ENCODE measurements around the gene INO80E. TPM values are rescaled to one million over a fixed set of nuclear protein-coding genes. Genes with fewer than 3 reads are reported as not detected.
A peak's percentile ranks its signal among the peaks of the same experiment; 100 is the strongest.
"Not testable (repeated sequence)": the region's sequence is repeated elsewhere in the genome, so short reads cannot be mapped to it uniquely, and the experiment has no call there.

INO80E gene
- total RNA-seq, 1 donor, result 14.5 TPM

- Histone ChIP-seq H3K4me3 (ENCODE audit: insufficient read depth, low read length) (peak overlapping the region; percentile 31), H3K79me2 (ENCODE audit: insufficient read depth, low read length) (no peaks in the 10 kb centered on the region), H3K36me3 (ENCODE audit: insufficient read depth, low read length) (no peaks in the 10 kb centered on the region), H3K9me3 (ENCODE audit: low read depth, low read length) (no peaks in the 10 kb centered on the region), H3K4me1 (ENCODE audit: insufficient read depth, low read length) (peaks cover 4% of the 10 kb centered on the region), H3K4me2 (ENCODE audit: insufficient read depth, low read length) (peak overlapping the region; percentile 75), H3K27me3 (ENCODE audit: insufficient read depth, low read length) (peaks cover 39% of the 10 kb centered on the region), H3K27ac (ENCODE audit: low read depth, low read length) (no peak overlapping the region), H2AFZ (ENCODE audit: low read length) (peak overlapping the region; percentile 42), H4K20me1 (ENCODE audit: insufficient read depth, low read length) (peaks cover 6% of the 10 kb centered on the region)
- TF ChIP-seq CTCF (IDR thresholded peaks at IDR 0.05; ENCODE audit: extremely low read depth, low read depth, low read length), result no peak
- peak; percentile 62 for DNase-seq (ENCODE audit: insufficient read length, low spot score, missing footprints)
Measured at GRCh38 chr16:30033270-30033669, 37.2 kb downstream of the INO80E start.

GRCh38 chr16:30040221-30040620, 44.2 kb downstream of the INO80E start:
- no peak for TF ChIP-seq CTCF (IDR thresholded peaks at IDR 0.05; ENCODE audit: extremely low read depth, low read depth, low read length)
- Histone ChIP-seq H3K4me1 (ENCODE audit: insufficient read depth, low read length) (no peaks in the 10 kb centered on the region), H3K4me3 (ENCODE audit: insufficient read depth, low read length) (no peak overlapping the region), H3K27ac (ENCODE audit: low read depth, low read length) (no peak overlapping the region), H3K79me2 (ENCODE audit: insufficient read depth, low read length) (no peaks in the 10 kb centered on the region), H4K20me1 (ENCODE audit: insufficient read depth, low read length) (no peaks in the 10 kb centered on the region), H3K9me3 (ENCODE audit: low read depth, low read length) (no peaks in the 10 kb centered on the region), H3K4me2 (ENCODE audit: insufficient read depth, low read length) (no peak overlapping the region), H3K27me3 (ENCODE audit: insufficient read depth, low read length) (peaks cover 5% of the 10 kb centered on the region), H2AFZ (ENCODE audit: low read length) (no peak overlapping the region), H3K36me3 (ENCODE audit: insufficient read depth, low read length) (no peaks in the 10 kb centered on the region)
- DNase-seq (ENCODE audit: insufficient read length, low spot score, missing footprints), result no peak

GRCh38 chr16:30040690-30041089, 44.6 kb downstream of the INO80E start:
- not testable (repeated sequence) for H3K79me2 ChIP-seq (ENCODE audit: insufficient read depth, low read length); H4K20me1 ChIP-seq (ENCODE audit: insufficient read depth, low read length); DNase-seq (ENCODE audit: insufficient read length, low spot score, missing footprints); H2AFZ ChIP-seq (ENCODE audit: low read length); H3K9me3 ChIP-seq (ENCODE audit: low read depth, low read length); H3K27ac ChIP-seq (ENCODE audit: low read depth, low read length); H3K4me3 ChIP-seq (ENCODE audit: insufficient read depth, low read length); H3K36me3 ChIP-seq (ENCODE audit: insufficient read depth, low read length); H3K4me2 ChIP-seq (ENCODE audit: insufficient read depth, low read length); H3K4me1 ChIP-seq (ENCODE audit: insufficient read depth, low read length); H3K27me3 ChIP-seq (ENCODE audit: insufficient read depth, low read length)

GRCh38 chr16:30041841-30042240, 45.8 kb downstream of the INO80E start:
- peak; percentile 59 for DNase-seq (ENCODE audit: insufficient read length, low spot score, missing footprints)
- H4K20me1 ChIP-seq (ENCODE audit: insufficient read depth, low read length), result no peaks in the 10 kb centered on the region
- H3K27me3 ChIP-seq (ENCODE audit: insufficient read depth, low read length), result no peaks in the 10 kb centered on the region
- no peak overlapping the region for H3K27ac ChIP-seq (ENCODE audit: low read depth, low read length)
- H3K4me3 ChIP-seq (ENCODE audit: insufficient read depth, low read length), result no peak overlapping the region
- no peaks in the 10 kb centered on the region for H3K4me1 ChIP-seq (ENCODE audit: insufficient read depth, low read length)
- H2AFZ ChIP-seq (ENCODE audit: low read length), result no peak overlapping the region
- TF ChIP-seq CTCF (IDR thresholded peaks at IDR 0.05; ENCODE audit: extremely low read depth, low read depth, low read length), result peak; percentile 51
- H3K36me3 ChIP-seq (ENCODE audit: insufficient read depth, low read length), result no peaks in the 10 kb centered on the region
- no peaks in the 10 kb centered on the region for H3K79me2 ChIP-seq (ENCODE audit: insufficient read depth, low read length)
- no peak overlapping the region for H3K4me2 ChIP-seq (ENCODE audit: insufficient read depth, low read length)
- no peaks in the 10 kb centered on the region for H3K9me3 ChIP-seq (ENCODE audit: low read depth, low read length)

Data from osteoblast (primary cell).